Fibroblast of peridontal ligament (primary cell): ENCODE data around the gene SAFB.
A peak's percentile ranks its signal among the peaks of the same experiment; 100 is the strongest.
"Not testable (repeated sequence)": the region's sequence is repeated elsewhere in the genome, so short reads cannot be mapped to it uniquely, and the experiment has no call there.

Experiments
- DNase-seq: peaks from one replicate; pipeline ENCODE4 v3.0.0-alpha.2; 2010; ENCODE audit errors: extremely low read depth

Gene SAFB

GRCh38 chr19:5684694-5685430, 62.0 kb downstream of the SAFB start:
- no peak for DNase-seq

- DNase-seq, result no peak
These were observed 63.4 kb downstream of the SAFB start for GRCh38 chr19:5686326-5686646.

GRCh38 chr19:5686647-5687359, 63.9 kb downstream of the SAFB start:
- DNase-seq, result peak; percentile 85

- DNase-seq, result no peak
These were observed 64.7 kb downstream of the SAFB start for GRCh38 chr19:5687360-5688198.

- not testable (repeated sequence) for DNase-seq
These were observed 65.5 kb downstream of the SAFB start for GRCh38 chr19:5688262-5688881.

- peak; percentile 95 for DNase-seq
These were observed 67.5 kb downstream of the SAFB start, which contains the start of gene RPL36 for GRCh38 chr19:5690125-5690954. Gene RPL36 (plus strand): TSS chr19:5690295. CDS start chr19:5690508, 213 bp downstream.

- peak; percentile 38 for DNase-seq
These were observed 68.3 kb downstream of the SAFB start for GRCh38 chr19:5690955-5691821.

- DNase-seq, result no peak
These were observed 69.2 kb downstream of the SAFB start for GRCh38 chr19:5691822-5692722.

GRCh38 chr19:5692723-5693194, 69.9 kb downstream of the SAFB start:
- DNase-seq, result no peak

- DNase-seq, result no peak
These were observed 70.6 kb downstream of the SAFB start for GRCh38 chr19:5693195-5694166.

- DNase-seq, result no peak
These were observed 71.5 kb downstream of the SAFB start for GRCh38 chr19:5694167-5694955.

- DNase-seq, result no peak
These were observed 72.2 kb downstream of the SAFB start for GRCh38 chr19:5694956-5695648.

GRCh38 chr19:5695649-5696195, 72.8 kb downstream of the SAFB start:
- no peak for DNase-seq

GRCh38 chr19:5696196-5697021, 73.5 kb downstream of the SAFB start:
- no peak for DNase-seq
